Ovary (tissue), 9 donors: ENCODE measurements around the gene CHRND. TPM values are rescaled to one million over a fixed set of nuclear protein-coding genes. Genes with fewer than 3 reads are reported as not detected.

Experiments used
- DNase-seq, 5 donors: peaks; one replicate each; pipeline ENCODE4 v3.0.0-alpha.2; 2019 to 2020
- H3K27ac ChIP-seq, 2 donors: fragments of 200-600 bp; one replicate each; pipeline versions ENCODE4 v1.5.1 to v1.8.0; 2019 to 2022
- H3K27me3 ChIP-seq: fragments of 200-600 bp; one replicate; pipeline ENCODE4 v1.8.0; 2022
- H3K36me3 ChIP-seq: fragments of 200-600 bp; sonication (generic); one replicate; pipeline ENCODE4 v1.5.1; 2019
- H3K4me1 ChIP-seq: one replicate; pipeline ENCODE4 v1.8.1; 2013; ENCODE audit warnings: mild to moderate bottlenecking, moderate library complexity; ENCODE audit not compliant: insufficient read depth
- H3K4me3 ChIP-seq: fragments of 200-600 bp; sonication (generic); one replicate; pipeline ENCODE4 v1.5.1; 2017
- H3K9me3 ChIP-seq, 2 donors: fragments of 200-600 bp in 1 of 2; sonication (generic) in 1 of 2; one replicate each; pipeline versions ENCODE4 v1.5.1 to v1.8.1; 2013 to 2019; ENCODE audit warnings: mild to moderate bottlenecking in 1 of 2, moderate library complexity in 1 of 2
- CTCF ChIP-seq, 3 donors: fragments of 450-650 bp in 2 of 3; fragments of 200-600 bp in 1 of 3; IDR thresholded peaks; one replicate each; pipeline versions ENCODE4 v1.5.1 to v1.8.0; 2016 to 2022; ENCODE audit warnings: antibody characterized with exemption in 3 of 3, mild to moderate bottlenecking in 1 of 3
- EP300 ChIP-seq: sonication (generic); formaldehyde crosslinking; IDR thresholded peaks from one replicate; pipeline ENCODE4 v1.6.1; 2017; ENCODE audit warnings: antibody characterized with exemption
- POLR2A ChIP-seq: fragments of 450-650 bp; IDR thresholded peaks from one replicate; pipeline ENCODE4 v1.6.1; 2017; ENCODE audit warnings: antibody characterized with exemption, mild to moderate bottlenecking, moderate library complexity
- WGBS, 3 donors: extraction: QIAGEN DNeasy Blood & Tissue Kit in 1 of 3; methylation state at CpG; one replicate each; pipeline versions ENCODE4 v1.1.5 to v1.1.7; 2013 to 2017; 5-methylcytosine and 5-hydroxymethylcytosine counted together
- intact Hi-C, 4 donors: fragments of 100-400 bp; cut with DNase I; formaldehyde crosslinking; loops; one replicate each; pipeline versions ENCODE4 v1.11.0 to v1.15.1; 2022 to 2023
- polyA plus RNA-seq, 2 donors: library from polyadenylated mRNA; stranded (reverse); fragments of 200-250 nt in 1 of 2; fragments of 350-450 nt in 1 of 2; fragmentation: Illumina TruSeq in 1 of 2; extraction: RNeasy Lipid Tissue Mini Kit (QIAGEN cat#74804) in 1 of 2; gene quantifications; one replicate each; pipeline ENCODE4 v1.2.3, GENCODE V29; 2013 to 2014
- total RNA-seq, 7 donors: library from RNA; depleted of rRNA in 2 of 7; stranded (reverse); fragments of >200 nt in 2 of 7; fragmentation: NEBNext Ultra II Directional in 3 of 7; extraction: Animal tissue kit (Norgen Biotek cat#: 25700) in 3 of 7; gene quantifications; one replicate each; pipeline versions ENCODE4 v1.1.0 to v1.2.4, GENCODE V29; 2016 to 2023
- donor health status: DM: no; HTN: no; CAD: no; lungs with moderate emphysema.
- donor health status: DM: no; HTN: no; CAD: no.
- donor health status: Bipolar disorder and iron deficiency.
- donor health status: DM: yes; HTN: yes; CAD: no.
- donor health status: DM: no; HTN: no; CAD: no.
- donor health status: DM: yes; HTN: yes; CAD: no.

The CHRND gene
- total and polyA plus RNA-seq, 9 donors = 0.28 to 0.40 TPM; not detected in 7

- H3K36me3 ChIP-seq = no peaks in the 10 kb centered on the region
- H3K27me3 ChIP-seq = no peaks in the 10 kb centered on the region
- no peaks in the 10 kb centered on the region for H3K4me1 ChIP-seq
- no peak overlapping the region for H3K27ac ChIP-seq
- no peak for DNase-seq
- TF ChIP-seq POLR2A = no peak
- no peak for TF ChIP-seq CTCF (IDR thresholded peaks at IDR 0.05)
- no peak for TF ChIP-seq EP300
- intact Hi-C loops = loop anchor here (2.0 to 10.0 kb wide), 6 partner anchors 76 to 601 kb away; partner anchors contain the start of gene NPPC (in 2 of the 4)
- 14 to 16% (median 15%) methylated on average over 38 to 46 of the region's 46 CpGs for WGBS, 3 donors
- H3K4me3 ChIP-seq = no peak overlapping the region
- H3K9me3 ChIP-seq = no peaks in the 10 kb centered on the region
These were observed 3.1 kb upstream of the CHRND start for GRCh38 chr2:232522623-232523401.

- no peaks in the 10 kb centered on the region for H3K36me3 ChIP-seq
- H3K4me1 ChIP-seq = no peaks in the 10 kb centered on the region
- H3K27me3 ChIP-seq = no peaks in the 10 kb centered on the region
- H3K4me3 ChIP-seq = no peak overlapping the region
- DNase-seq = no peak
- 8 to 13% (median 13%) methylated on average over 12 to 16 of the region's 16 CpGs for WGBS, 3 donors
- intact Hi-C loops = loop anchor here (2.0 to 10.0 kb wide), 6 partner anchors 76 to 601 kb away; partner anchors contain the start of gene NPPC (in 2 of the 4)
- no peaks in the 10 kb centered on the region for H3K9me3 ChIP-seq
- H3K27ac ChIP-seq = no peak overlapping the region
- no peak for TF ChIP-seq CTCF (IDR thresholded peaks at IDR 0.05)
- no peak for TF ChIP-seq EP300
- no peak for TF ChIP-seq POLR2A
These were observed 2.6 kb upstream of the CHRND start for GRCh38 chr2:232523402-232523681.

- WGBS, 3 donors = 1 to 3% (median 1%) methylated on average over 47 to 75 of the region's 75 CpGs
- Histone ChIP-seq H3K27me3 (no peaks in the 10 kb centered on the region), H3K27ac (no peak overlapping the region), H3K4me3 (no peak overlapping the region), H3K4me1 (no peaks in the 10 kb centered on the region), H3K36me3 (no peaks in the 10 kb centered on the region), H3K9me3 (no peaks in the 10 kb centered on the region)
- TF ChIP-seq CTCF (IDR thresholded peaks at IDR 0.05) (peak in 1 of 3 donors; percentile 8), POLR2A (no peak), EP300 (no peak)
- peak in 4 of 5 donors; percentile 47 to 64 (median 60) for DNase-seq
- intact Hi-C loops = loop anchor here (2.0 to 10.0 kb wide), 6 partner anchors 77 to 602 kb away; partner anchors contain the start of gene NPPC (in 2 of the 4)
These were observed 2.0 kb upstream of the CHRND start for GRCh38 chr2:232523682-232524597.

DNA sequence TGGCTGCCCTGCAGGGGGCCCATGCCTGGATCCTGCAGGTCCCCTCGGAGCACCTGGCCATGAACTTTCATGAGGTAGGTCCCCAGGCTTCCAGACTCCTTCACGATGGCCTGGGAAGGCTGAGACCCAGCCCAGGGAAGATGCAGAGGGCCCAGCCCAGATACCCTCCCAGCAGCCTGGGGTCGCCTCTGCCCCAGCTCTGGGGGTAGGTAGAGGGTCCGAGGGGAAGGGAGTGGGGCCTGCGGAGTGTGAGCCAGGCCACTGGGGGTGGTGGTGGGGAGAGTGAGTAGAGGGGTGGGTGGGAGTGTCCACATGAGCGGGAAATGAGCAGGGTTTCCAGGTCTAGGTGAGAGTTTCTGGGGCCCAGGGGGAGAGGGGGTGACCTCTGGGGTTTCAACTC is 1.2 kb upstream of the CHRND start:
- whole genome bisulfite sequencing, 3 donors = 71 to 77% (median 75%) methylated on average over 6 of the region's 6 CpGs
- Histone ChIP-seq H3K4me3 (no peak overlapping the region), H3K9me3 (no peaks in the 10 kb centered on the region), H3K36me3 (no peaks in the 10 kb centered on the region), H3K4me1 (no peaks in the 10 kb centered on the region), H3K27me3 (no peaks in the 10 kb centered on the region), H3K27ac (no peak overlapping the region)
- intact Hi-C loops = loop anchor here (5.0 to 10.0 kb wide), 4 partner anchors 77 to 602 kb away; partner anchors contain the start of gene NPPC (in 2 of the 4)
- no peak for DNase-seq
- no peak for TF ChIP-seq CTCF (IDR thresholded peaks at IDR 0.05)
- no peak for TF ChIP-seq EP300
- no peak for TF ChIP-seq POLR2A
